Duodenal mucosa (tissue), 2 donors: ENCODE results near the gene DDHD1.
A peak's percentile ranks its signal among the peaks of the same experiment; 100 is the strongest.
"Not testable (repeated sequence)": the region's sequence is repeated elsewhere in the genome, so short reads cannot be mapped to it uniquely, and the experiment has no call there.

Experiments used
- H3K27ac ChIP-seq: one replicate; pipeline ENCODE4 v1.7.0; 2013; ENCODE audit warnings: low read depth, low read length
- H3K27me3 ChIP-seq, 2 donors: one replicate each; pipeline ENCODE4 v1.7.0; 2013; ENCODE audit warnings: low read length in 2 of 2, control low read depth in 1 of 2; ENCODE audit not compliant: insufficient read depth in 2 of 2, control insufficient read depth in 1 of 2
- H3K36me3 ChIP-seq, 2 donors: one replicate each; pipeline ENCODE4 v1.7.0; 2013; ENCODE audit warnings: low read length in 2 of 2, control low read depth in 1 of 2; ENCODE audit not compliant: insufficient read depth in 2 of 2, control insufficient read depth in 1 of 2
- H3K4me1 ChIP-seq, 2 donors: one replicate each; pipeline ENCODE4 v1.7.0; 2013; ENCODE audit warnings: low read length in 2 of 2, control low read depth in 1 of 2; ENCODE audit not compliant: insufficient read depth in 2 of 2, control insufficient read depth in 1 of 2
- H3K4me3 ChIP-seq, 2 donors: one replicate each; pipeline ENCODE4 v1.7.0; 2013; ENCODE audit warnings: low read length in 2 of 2, low read depth in 1 of 2
- H3K9ac ChIP-seq, 2 donors: one replicate each; pipeline ENCODE4 v1.7.0; 2013; ENCODE audit warnings: low read length in 2 of 2, low read depth in 1 of 2
- H3K9me3 ChIP-seq, 2 donors: one replicate each; pipeline ENCODE4 v1.7.0; 2013; ENCODE audit warnings: low read length in 2 of 2, control low read depth in 1 of 2; ENCODE audit not compliant: control insufficient read depth in 1 of 2

DDHD1 gene

GRCh38 chr14:53180272-53181221 is 27.4 kb upstream of the DDHD1 start:
- no peaks in the 10 kb centered on the region for H3K36me3 ChIP-seq
- H3K27me3 ChIP-seq = no peaks in the 10 kb centered on the region
- H3K27ac ChIP-seq = no peak overlapping the region
- H3K9me3 ChIP-seq = no peaks in the 10 kb centered on the region
- H3K4me1 ChIP-seq = no peaks in the 10 kb centered on the region
- H3K9ac ChIP-seq = no peak overlapping the region
- H3K4me3 ChIP-seq = no peak overlapping the region

GRCh38 chr14:53179486-53180005 is 26.4 kb upstream of the DDHD1 start:
- not testable (repeated sequence) for H3K36me3 ChIP-seq, H3K27ac ChIP-seq, H3K9me3 ChIP-seq

GRCh38 chr14:53175375-53175774 is 22.3 kb upstream of the DDHD1 start:
- Histone ChIP-seq H3K27me3 (no peaks in the 10 kb centered on the region), H3K36me3 (no peaks in the 10 kb centered on the region), H3K9ac (no peak overlapping the region), H3K4me1 (no peaks in the 10 kb centered on the region), H3K4me3 (no peak overlapping the region), H3K9me3 (no peaks in the 10 kb centered on the region), H3K27ac (no peak overlapping the region)

More at GRCh38 chr14:53179486-53180005, 26.4 kb upstream of the DDHD1 start:
- not testable (repeated sequence) for H3K4me3 ChIP-seq, H3K9ac ChIP-seq, H3K27me3 ChIP-seq, H3K4me1 ChIP-seq

- no peak overlapping the region for H3K4me3 ChIP-seq
- no peaks in the 10 kb centered on the region for H3K27me3 ChIP-seq
- H3K4me1 ChIP-seq = no peaks in the 10 kb centered on the region
- H3K36me3 ChIP-seq = no peaks in the 10 kb centered on the region
- no peak overlapping the region for H3K9ac ChIP-seq
- no peak overlapping the region for H3K27ac ChIP-seq
- no peaks in the 10 kb centered on the region for H3K9me3 ChIP-seq
Measured at GRCh38 chr14:53174918-53175317, 21.8 kb upstream of the DDHD1 start.

GRCh38 chr14:53168786-53169185 is 15.7 kb upstream of the DDHD1 start:
- no peaks in the 10 kb centered on the region for H3K27me3 ChIP-seq
- no peaks in the 10 kb centered on the region for H3K36me3 ChIP-seq
- H3K9ac ChIP-seq = no peak overlapping the region
- no peaks in the 10 kb centered on the region for H3K9me3 ChIP-seq
- no peak overlapping the region for H3K27ac ChIP-seq
- no peaks in the 10 kb centered on the region for H3K4me1 ChIP-seq
- H3K4me3 ChIP-seq = no peak overlapping the region

DNA sequence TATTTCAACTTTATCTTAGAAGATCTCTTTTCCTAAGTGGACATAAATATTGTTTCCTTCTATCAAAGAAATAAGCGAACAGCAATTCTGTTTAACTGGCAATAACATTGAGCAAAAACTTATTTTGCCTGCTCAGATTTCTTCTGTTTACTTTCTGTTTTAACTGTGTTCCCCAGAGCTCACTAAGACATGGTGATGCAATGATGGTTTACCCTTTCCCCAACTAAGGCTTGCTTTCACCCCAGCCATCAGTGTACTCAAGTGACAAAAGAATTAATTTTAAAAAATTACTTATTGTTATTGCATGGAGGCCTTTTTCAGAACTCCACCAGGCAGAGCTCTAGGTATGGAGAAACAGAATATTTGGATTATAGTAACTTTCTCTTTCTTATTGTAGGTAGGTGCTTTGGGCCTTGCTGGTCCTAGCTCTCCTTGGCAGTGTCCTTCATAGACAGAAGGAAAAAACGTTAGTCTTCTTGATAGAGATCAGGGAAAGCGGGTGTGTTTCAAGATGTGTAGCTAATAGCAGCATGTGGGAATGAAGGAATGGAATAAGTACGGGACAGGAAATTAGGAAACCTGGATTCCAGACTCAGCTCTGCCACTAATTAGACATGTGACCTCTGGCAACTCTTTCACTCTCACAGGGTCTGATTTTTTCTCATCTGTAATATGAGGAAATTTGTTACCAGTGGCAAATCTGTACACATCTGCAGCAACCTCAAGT is 14.6 kb upstream of the DDHD1 start:
- Histone ChIP-seq H3K9ac (no peak overlapping the region), H3K4me1 (no peaks in the 10 kb centered on the region), H3K27ac (no peak overlapping the region), H3K36me3 (no peaks in the 10 kb centered on the region), H3K9me3 (no peaks in the 10 kb centered on the region), H3K4me3 (no peak overlapping the region), H3K27me3 (no peaks in the 10 kb centered on the region)

GRCh38 chr14:53161758-53162435 is 8.8 kb upstream of the DDHD1 start:
- Histone ChIP-seq H3K27me3 (no peaks in the 10 kb centered on the region), H3K27ac (no peak overlapping the region), H3K9ac (no peak overlapping the region), H3K36me3 (no peaks in the 10 kb centered on the region), H3K4me3 (no peak overlapping the region), H3K4me1 (no peaks in the 10 kb centered on the region), H3K9me3 (no peaks in the 10 kb centered on the region)

GRCh38 chr14:53156238-53156637 is 3.1 kb upstream of the DDHD1 start:
- H3K27ac ChIP-seq = no peak overlapping the region
- H3K27me3 ChIP-seq = no peaks in the 10 kb centered on the region

DNA sequence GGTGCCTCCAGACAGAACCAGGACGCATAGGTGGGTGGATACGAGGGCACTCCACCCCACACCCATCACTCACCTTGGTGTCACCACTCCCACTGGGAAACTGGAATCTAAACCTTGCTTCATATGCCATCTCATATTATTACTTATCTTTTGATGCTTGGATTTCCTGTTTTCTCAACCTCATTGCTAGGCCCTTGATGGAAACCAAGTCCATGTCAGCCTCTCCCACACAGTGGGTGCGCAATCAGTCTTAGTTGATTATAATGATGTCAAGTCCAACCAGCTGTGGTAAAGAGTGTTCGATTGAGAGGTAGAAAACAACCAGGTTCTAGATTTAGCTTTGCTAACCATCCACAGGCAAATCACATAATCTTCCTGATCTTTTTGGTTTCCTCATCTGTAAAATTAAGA is 584 bp upstream of the DDHD1 start:
- no peaks in the 10 kb centered on the region for H3K36me3 ChIP-seq
- peak overlapping the region; percentile 57 to 66 for H3K9ac ChIP-seq
- H3K9me3 ChIP-seq = no peaks in the 10 kb centered on the region
- H3K4me3 ChIP-seq = peak overlapping the region; percentile 91 to 92
- no peaks in the 10 kb centered on the region for H3K27me3 ChIP-seq
- peak overlapping the region; percentile 72 for H3K27ac ChIP-seq
- peaks cover 18 to 28% of the 10 kb centered on the region in 2 donors for H3K4me1 ChIP-seq

More at GRCh38 chr14:53156238-53156637, 3.1 kb upstream of the DDHD1 start:
- Histone ChIP-seq H3K9ac (no peak overlapping the region), H3K36me3 (no peaks in the 10 kb centered on the region), H3K4me3 (no peak overlapping the region), H3K9me3 (no peaks in the 10 kb centered on the region), H3K4me1 (peaks cover under 1 to 9% of the 10 kb centered on the region in 2 donors)
